K562 (cell line): Measurements from ENCODE around the gene ERGIC1. TPM values are rescaled to one million over a fixed set of nuclear protein-coding genes. Genes with fewer than 3 reads are reported as not detected.

Experiments
- ATAC-seq: fragments of 200-7000 bp; cut with Tn5 transposase; 3 replicates; pipeline ENCODE4 v1.9.1; 2020; ENCODE audit warnings: moderate library complexity
- BruUV-seq: library from RNA; stranded (reverse); fragments of 400-500 nt; replicated peaks from 2 replicates; lab custom pipeline; 2021; lab: Mats Ljungman, UMichigan
- CTCF ChIA-PET: fragments of 300-600 bp; formaldehyde crosslinking; extraction: SDS; loops from one replicate; lab custom pipeline; 2021; ENCODE audit warnings: low intra/inter-chr PET ratio; lab: Yijun Ruan, JAX
- POLR2A ChIA-PET: fragments of 300-600, 350-650 bp; sonication (Branson Sonifier 250); formaldehyde crosslinking; extraction: SDS; loops from one replicate; lab custom pipeline; 2021; ENCODE audit warnings: antibody characterized with exemption, inconsistent platforms; lab: Yijun Ruan, JAX
- DNase-seq, 4 experiments: peaks; one replicate each; pipeline versions ENCODE4 v3.0.0 to v3.0.0-alpha.2; 2011 to 2018; ENCODE audit warnings: low spot score in 3 of 4, mixed read lengths in 3 of 4; ENCODE audit errors: extremely low read depth in 1 of 4
- FAIRE-seq: peaks from 2 replicates; lab custom pipeline; 2011; peaks lifted over from hg19 to GRCh38; lab: Jason Lieb, UNC
- H2AFZ ChIP-seq: 2 replicates; pipeline ENCODE4 v1.6.0; 2011; ENCODE audit warnings: low read depth, low read length, control low read depth, inconsistent platforms
- H3K27ac ChIP-seq: fragments of 200-600 bp; 3 replicates; pipeline ENCODE4 v1.8.0; 2011; ENCODE audit warnings: low read depth, mild to moderate bottlenecking, control low read depth, inconsistent platforms, low read length, moderate library complexity, mixed read lengths; ENCODE audit errors: extremely low read depth
- H3K27me3 ChIP-seq, 2 experiments: fragments of 300-600 bp in 1 of 2; 2 replicates in 1 of 2; 3 replicates in 1 of 2; pipeline versions ENCODE4 v1.6.0 to v1.8.0; 2011; ENCODE audit warnings: inconsistent platforms in 2 of 2, low read length in 2 of 2, mild to moderate bottlenecking in 1 of 2, mixed read lengths in 1 of 2, moderate library complexity in 1 of 2; ENCODE audit not compliant: control insufficient read depth in 2 of 2, insufficient read depth in 2 of 2
- H3K36me3 ChIP-seq: fragments of 300-600 bp; 3 replicates; pipeline ENCODE4 v1.8.0; 2011; ENCODE audit warnings: mild to moderate bottlenecking, low read length, inconsistent platforms; ENCODE audit not compliant: control insufficient read depth, insufficient read depth
- H3K4me1 ChIP-seq, 2 experiments: fragments of 200-600 bp in 1 of 2; replicated peaks in 1 of 2; 2 replicates in 1 of 2; 3 replicates in 1 of 2; pipeline versions ENCODE4 v1.5.1 to v1.8.0; 2011; ENCODE audit warnings: inconsistent platforms in 2 of 2, low read length in 2 of 2, mild to moderate bottlenecking in 1 of 2, mixed read lengths in 1 of 2, moderate library complexity in 1 of 2; ENCODE audit not compliant: control insufficient read depth in 2 of 2, insufficient read depth in 2 of 2
- H3K4me2 ChIP-seq: 2 replicates; pipeline ENCODE4 v1.6.1; 2011; ENCODE audit warnings: low read length, control low read depth, inconsistent platforms, mixed read lengths; ENCODE audit not compliant: insufficient read depth
- H3K4me3 ChIP-seq: fragments of 200-600 bp; sonication (generic), shearing (Covaris generic); 2 replicates; pipeline ENCODE4 v1.5.1; 2016; ENCODE audit warnings: control low read depth, inconsistent platforms
- H3K79me2 ChIP-seq: fragments of 200-600 bp; 3 replicates; pipeline ENCODE4 v1.8.0; 2011; ENCODE audit warnings: low read length, inconsistent platforms; ENCODE audit not compliant: control insufficient read depth, insufficient read depth
- H3K9ac ChIP-seq, 2 experiments: 2 replicates each; pipeline versions ENCODE4 v1.6.0 to v1.6.1; 2011; ENCODE audit warnings: low read depth in 2 of 2, low read length in 2 of 2, control low read depth in 1 of 2, inconsistent platforms in 1 of 2, mild to moderate bottlenecking in 1 of 2, mixed read lengths in 1 of 2; ENCODE audit not compliant: insufficient read depth in 1 of 2
- H3K9me1 ChIP-seq: one replicate; pipeline ENCODE4 v1.6.0; 2011; ENCODE audit warnings: inconsistent platforms, mild to moderate bottlenecking, low read length, moderate library complexity; ENCODE audit not compliant: control insufficient read depth, insufficient read depth
- H3K9me3 ChIP-seq: replicated peaks from 2 replicates; pipeline ENCODE4 v1.5.1; 2011; ENCODE audit warnings: low read depth, low read length, inconsistent platforms; ENCODE audit not compliant: control insufficient read depth, insufficient read depth
- H4K20me1 ChIP-seq: replicated peaks from 2 replicates; pipeline ENCODE4 v1.6.1; 2011; ENCODE audit warnings: low read length, inconsistent platforms, mixed read lengths; ENCODE audit not compliant: control insufficient read depth, insufficient read depth
- NR2F6 ChIP-seq: fragments of 450-650 bp; formaldehyde crosslinking; IDR thresholded peaks from 2 replicates; pipeline ENCODE4 v1.4.0; 2020; ENCODE audit warnings: mild to moderate bottlenecking
- ZNF589 ChIP-seq: fragments of 200-800 bp; sonication (Bioruptor generic); IDR thresholded peaks from 2 replicates; pipeline ENCODE4 v1.6.1; 2016; ENCODE audit warnings: low read depth, missing genetic modification characterization, missing compliant biosample characterization
- ZZZ3 ChIP-seq: fragments of 450-650 bp; IDR thresholded peaks from 2 replicates; pipeline ENCODE4 v1.6.1; 2016; ENCODE audit warnings: antibody characterized with exemption, mild to moderate bottlenecking, moderate library complexity
- WGBS: fragments of 100-300 bp; shearing (Covaris generic); methylation state at CpG from one replicate; pipeline ENCODE4 v1.1.6; 2016; ENCODE audit warnings: low coverage, mixed read lengths; ENCODE audit not compliant: insufficient coverage; ENCODE audit errors: missing lambda C conversion rate; 5-methylcytosine and 5-hydroxymethylcytosine counted together
- in situ Hi-C: fragments of 300-500 bp; cut with MboI; formaldehyde crosslinking; loops from 4 replicates; pipeline ENCODE4 v1.15.0; 2018; ENCODE audit warnings: inconsistent platforms, mixed read lengths
- intact Hi-C: fragments of 100-400 bp; cut with micrococcal nuclease; formaldehyde crosslinking; loops from 2 replicates; pipeline ENCODE4 v1.14.2; 2022
- polyA plus RNA-seq, 8 experiments: library from polyadenylated mRNA; depleted of rRNA in 4 of 8; stranded (reverse) in 5 of 8; unstranded in 3 of 8; fragments of >200 nt; fragmentation: Nextera tagmentation in 2 of 8; fragmentation: Illumina TruSeq in 1 of 8; extraction: Ambion mirVana in 2 of 8; extraction: Trizol in 1 of 8; gene quantifications; 2 replicates each; pipeline versions ENCODE4 v1.2.1 to v1.2.3, GENCODE V29; 2011 to 2014; ENCODE audit warnings: inconsistent platforms in 1 of 8, missing spikeins in 1 of 8
- total RNA-seq, 7 experiments: library from RNA; depleted of rRNA in 6 of 7; stranded (reverse); fragments of >200 nt in 6 of 7; fragmentation: Illumina TruSeq in 2 of 7; extraction: Trizol in 2 of 7; gene quantifications; 2 replicates each; pipeline versions ENCODE4 v1.2.1 to v1.2.3, GENCODE V29; 2011 to 2021; ENCODE audit warnings: low replicate concordance in 1 of 7

Gene ERGIC1
- total and polyA plus RNA-seq, 9 of the 15 experiments (the other 6 are each of a cell fraction or from before 2014, with no cell fraction given) = 5.5 to 68.4 (median 36.4) TPM

DNA sequence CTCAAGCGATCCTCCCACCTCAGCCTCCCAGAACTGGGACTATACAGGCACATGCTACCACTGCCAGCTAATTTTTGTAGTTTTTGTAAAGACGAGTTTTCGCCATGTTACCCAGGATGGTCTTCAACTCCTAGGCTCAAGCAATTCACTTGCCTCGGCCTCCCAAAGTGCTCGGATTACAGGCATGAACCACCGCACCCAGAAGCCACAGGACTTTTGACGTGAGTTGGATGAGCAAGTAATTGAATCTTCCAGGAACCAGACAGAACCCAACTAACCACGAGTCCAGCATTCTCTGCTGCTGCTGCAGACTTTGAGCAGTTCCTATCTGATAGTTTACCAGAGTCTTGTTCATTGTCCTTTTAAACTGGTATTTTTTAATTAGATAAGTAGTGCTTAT lies 139.9 kb downstream of the ERGIC1 start:
- H3K4me3 ChIP-seq = no peak overlapping the region
- H3K9ac ChIP-seq = no peak overlapping the region
- TF ChIP-seq NR2F6 (CRISPR knock-in tag) = no peak
- peaks cover 3 to 13% of the 10 kb centered on the region in 2 experiments; a peak in 3 of 5 replicates for H3K4me1 ChIP-seq
- intact Hi-C loops = no loop called here
- in situ Hi-C loops = no loop called here
- no peaks in the 10 kb centered on the region for H3K9me3 ChIP-seq
- no peaks in the 10 kb centered on the region for H3K9me1 ChIP-seq
- ATAC-seq = no peak
- peaks cover 6% of the 10 kb centered on the region; the same call in 1 of the 2 replicates for H4K20me1 ChIP-seq
- H3K27me3 ChIP-seq = 0 out of 5 replicates have a peak, but pooled peaks cover 0 to 2% of the 10 kb centered on the region in 2 experiments
- BruUV-seq = no TSS peak
- H3K36me3 ChIP-seq = peaks cover 10% of the 10 kb centered on the region; the same call in 1 of the 3 replicates
- 22% methylated on average over 8 of the region's 8 CpGs for WGBS
- ChIA-PET POLR2A (interaction anchor here (0.6 to 3.2 kb wide), 3 partner anchors 8 to 369 kb away, joined by 3 to 36 read pairs (median 4); partner anchors contain the start of genes ATP6V0E1 and RPL26L1), CTCF (no interaction called here)
- no peak overlapping the region for H3K27ac ChIP-seq
- no peak overlapping the region for H3K4me2 ChIP-seq
- no peaks in the 10 kb centered on the region for H3K79me2 ChIP-seq
- no peak overlapping the region for H2AFZ ChIP-seq
- no peak for DNase-seq
- no peak for FAIRE-seq

DNA sequence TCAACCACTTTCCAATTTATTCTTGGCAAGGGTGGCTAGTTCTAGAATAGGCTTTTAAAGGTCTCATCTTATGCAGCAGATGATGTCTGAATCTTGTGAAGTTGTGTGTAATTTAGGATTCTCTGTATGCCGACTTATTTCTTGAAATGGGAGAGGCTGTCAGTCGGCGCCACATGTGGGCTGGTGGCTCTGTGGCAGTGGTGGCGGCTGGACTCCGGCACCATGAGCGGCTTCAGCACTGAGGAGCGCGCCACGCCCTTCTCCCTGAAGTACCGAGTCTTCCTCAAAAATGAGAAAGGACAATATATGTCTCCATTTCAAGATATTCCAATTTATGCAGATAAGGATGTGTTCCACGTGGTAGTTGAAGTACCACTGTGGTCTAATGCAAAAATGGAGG lies 141.2 kb downstream of the ERGIC1 start:
- TF ChIP-seq ZNF589 (CRISPR knock-in tag) (no peak), ZZZ3 (no peak)
- Histone ChIP-seq H3K9ac (no peak overlapping the region), H3K9me1 (no peaks in the 10 kb centered on the region), H3K27me3 (0 out of 5 replicates have a peak, but pooled peaks cover 0 to 2% of the 10 kb centered on the region in 2 experiments), H3K79me2 (no peaks in the 10 kb centered on the region), H3K4me1 (peaks cover 3 to 13% of the 10 kb centered on the region in 2 experiments; a peak in 3 of 5 replicates), H3K4me2 (no peak overlapping the region), H3K9me3 (no peaks in the 10 kb centered on the region), H3K4me3 (no peak overlapping the region), H4K20me1 (peaks cover 6% of the 10 kb centered on the region; the same call in 1 of the 2 replicates), H2AFZ (no peak overlapping the region), H3K27ac (no peak overlapping the region), H3K36me3 (no peaks in the 10 kb centered on the region)
- intact Hi-C loops = loop anchor here (5.0 kb wide), 1 partner anchor 357 kb away; no protein-coding TSS in a partner anchor
- FAIRE-seq (no peak), ATAC-seq (no peak), DNase-seq (no peak)
- no TSS peak for BruUV-seq
- CTCF ChIA-PET = no interaction called here
- WGBS = 37% methylated on average over 11 of the region's 11 CpGs
- POLR2A ChIA-PET = no interaction called here
- in situ Hi-C loops = no loop called here
